Measurements from ENCODE around the gene UBAP1. TPM values are rescaled to one million over a fixed set of nuclear protein-coding genes. Genes with fewer than 3 reads are reported as not detected.
"Not testable (repeated sequence)": the region's sequence is repeated elsewhere in the genome, so short reads cannot be mapped to it uniquely, and the experiment has no call there.

UBAP1 gene
- total RNA-seq, 1 donor from 2014 or later, result 45.2 TPM

GRCh38 chr9:34259315-34259714 lies 80.5 kb downstream of the UBAP1 start:
- no peak for DNase-seq (ENCODE audit: low spot score)

- no peak for DNase-seq (ENCODE audit: low spot score)
Measured at GRCh38 chr9:34262971-34263370, 84.1 kb downstream of the UBAP1 start.

- no peak for DNase-seq (ENCODE audit: low spot score)
Measured at GRCh38 chr9:34267660-34268059, 88.8 kb downstream of the UBAP1 start.

- no peak for DNase-seq (ENCODE audit: low spot score)
Measured at GRCh38 chr9:34271265-34272006, 92.6 kb downstream of the UBAP1 start.

GRCh38 chr9:34272101-34272541 lies 93.3 kb downstream of the UBAP1 start:
- DNase-seq (ENCODE audit: low spot score), result no peak

- DNase-seq (ENCODE audit: low spot score), result not testable (repeated sequence)
Measured at GRCh38 chr9:34273588-34273987, 94.7 kb downstream of the UBAP1 start.

GRCh38 chr9:34275811-34276210 lies 97.0 kb downstream of the UBAP1 start:
- no peak for DNase-seq (ENCODE audit: low spot score)

- DNase-seq (ENCODE audit: low spot score), result no peak
Measured at GRCh38 chr9:34276772-34277171, 97.9 kb downstream of the UBAP1 start.

- DNase-seq (ENCODE audit: low spot score), result peak; percentile 11
Measured at GRCh38 chr9:34279411-34279810, 100.6 kb downstream of the UBAP1 start.

- no peak for DNase-seq (ENCODE audit: low spot score)
Measured at GRCh38 chr9:34282096-34282495, 103.3 kb downstream of the UBAP1 start.

GRCh38 chr9:34289159-34289558 lies 110.3 kb downstream of the UBAP1 start:
- DNase-seq (ENCODE audit: low spot score), result no peak

GRCh38 chr9:34291023-34291422 lies 112.2 kb downstream of the UBAP1 start:
- DNase-seq (ENCODE audit: low spot score), result no peak

- DNase-seq (ENCODE audit: low spot score), result no peak
Measured at GRCh38 chr9:34291423-34291822, 112.6 kb downstream of the UBAP1 start.

GRCh38 chr9:34292552-34292951 lies 113.7 kb downstream of the UBAP1 start:
- no peak for DNase-seq (ENCODE audit: low spot score)

- not testable (repeated sequence) for DNase-seq (ENCODE audit: low spot score)
Measured at GRCh38 chr9:34301064-34301463, 122.2 kb downstream of the UBAP1 start.

Other genes starting within 250 kb of the UBAP1 start
- gene UBAP2, start 130.2 kb upstream of the UBAP1 start, total RNA-seq, result 34.3 TPM
- gene DCAF12, start 52.3 kb upstream of the UBAP1 start, total RNA-seq, result 33.7 TPM
- 1.9 TPM for gene KIF24, start 150.2 kb downstream of the UBAP1 start, total RNA-seq
- 25.5 TPM for gene NUDT2, start 150.5 kb downstream of the UBAP1 start, total RNA-seq
- 94.5 TPM for gene MYORG, start 197.9 kb downstream of the UBAP1 start, total RNA-seq

Data from mucosa of gallbladder (tissue), 1 donor.